GM19372 (cell line): ENCODE results near the gene IFITM10.
"Not testable (repeated sequence)": the region's sequence is repeated elsewhere in the genome, so short reads cannot be mapped to it uniquely, and the experiment has no call there.

Source experiments
- ATAC-seq: cut with Tn5 transposase; IDR thresholded peaks from one replicate; pipeline ENCODE4 v1.9.1; 2021; ENCODE audit warnings: mild to moderate bottlenecking, low read depth, moderate library complexity; ENCODE audit not compliant: unreplicated experiment

IFITM10 gene

GRCh38 chr11:1694064-1694845 is 56.1 kb downstream of the IFITM10 start:
- ATAC-seq, result peak; percentile 56

- no peak for ATAC-seq
Observed at GRCh38 chr11:1693327-1694063, 56.9 kb downstream of the IFITM10 start.

- ATAC-seq, result no peak
Observed at GRCh38 chr11:1692708-1693326, 57.6 kb downstream of the IFITM10 start.

GRCh38 chr11:1691878-1692707 is 58.3 kb downstream of the IFITM10 start:
- ATAC-seq, result no peak

GRCh38 chr11:1691026-1691877 is 59.1 kb downstream of the IFITM10 start:
- no peak for ATAC-seq

DNA sequence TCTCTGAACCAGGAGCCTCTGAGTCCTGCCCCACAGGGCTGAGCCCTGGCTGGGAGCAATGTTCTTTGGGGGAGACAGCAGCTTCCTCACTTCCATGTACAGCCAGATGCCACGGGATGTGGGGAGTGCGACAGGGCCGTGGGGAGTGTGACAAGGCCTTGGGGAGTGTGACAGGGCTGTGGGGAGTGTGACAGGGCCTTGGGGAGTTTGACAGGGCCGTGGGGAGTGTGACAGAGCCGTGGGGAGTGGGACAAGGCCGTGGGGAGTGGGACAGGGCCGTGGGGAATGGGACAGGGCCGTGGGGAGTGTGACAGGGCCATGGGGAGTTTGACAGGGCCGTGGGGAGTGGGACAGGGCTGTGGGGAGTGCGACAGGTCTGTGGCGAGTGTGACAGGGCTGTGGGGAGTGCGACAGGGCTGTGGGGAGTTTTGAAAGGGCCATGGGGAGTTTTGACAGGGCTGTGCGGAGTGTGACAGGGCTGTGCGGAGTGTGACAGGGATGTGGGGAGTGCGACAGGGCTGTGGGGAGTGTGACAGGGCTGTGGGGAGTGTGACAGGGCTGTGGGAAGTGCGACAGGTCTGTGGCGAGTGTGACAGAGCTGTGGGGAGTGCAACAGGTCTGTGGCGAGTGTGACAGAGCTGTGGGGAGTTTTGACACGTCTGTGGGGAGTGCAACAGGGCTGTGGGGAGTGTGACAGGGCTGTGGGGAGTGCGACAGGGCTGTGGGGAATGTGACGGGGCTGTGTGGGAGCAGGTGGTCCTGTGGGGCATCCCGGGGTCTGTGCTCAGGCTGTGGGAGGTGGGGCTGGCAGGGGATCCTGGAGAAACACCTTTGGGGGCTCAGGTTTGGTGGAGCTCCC is 60.0 kb downstream of the IFITM10 start:
- no peak for ATAC-seq

GRCh38 chr11:1689250-1690166 is 60.9 kb downstream of the IFITM10 start:
- not testable (repeated sequence) for ATAC-seq

DNA sequence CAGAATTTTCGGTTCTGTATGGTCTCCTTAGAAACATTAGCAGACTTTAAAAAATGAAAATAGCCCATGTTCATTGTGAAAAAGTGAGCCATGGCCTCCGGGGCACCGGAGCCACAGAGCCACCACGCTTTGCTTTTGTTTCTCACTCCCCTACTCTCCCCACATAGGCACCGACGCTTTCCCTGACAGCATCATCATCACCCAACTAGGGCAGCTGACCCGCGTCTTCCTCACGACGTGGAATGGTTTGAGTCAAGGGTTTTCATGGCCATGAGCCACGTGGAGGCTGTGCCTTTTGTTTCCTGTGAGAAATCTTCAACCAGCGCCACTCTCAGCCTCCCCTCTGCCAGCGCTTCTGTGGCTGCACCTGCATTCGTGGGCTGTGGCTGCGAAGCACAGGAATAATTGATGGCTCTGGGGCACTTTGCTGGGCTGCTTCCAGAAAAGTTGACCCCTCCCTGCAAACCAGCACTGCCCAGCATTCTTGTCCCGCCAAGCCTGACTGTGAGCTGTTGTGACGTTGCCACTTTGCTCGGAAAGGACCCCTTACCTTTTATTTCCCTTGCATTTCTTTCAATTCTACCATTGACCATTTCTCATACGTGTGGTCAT is 62.0 kb downstream of the IFITM10 start:
- ATAC-seq, result not testable (repeated sequence)

- not testable (repeated sequence) for ATAC-seq
Observed at GRCh38 chr11:1686220-1686619, 64.2 kb downstream of the IFITM10 start.

DNA sequence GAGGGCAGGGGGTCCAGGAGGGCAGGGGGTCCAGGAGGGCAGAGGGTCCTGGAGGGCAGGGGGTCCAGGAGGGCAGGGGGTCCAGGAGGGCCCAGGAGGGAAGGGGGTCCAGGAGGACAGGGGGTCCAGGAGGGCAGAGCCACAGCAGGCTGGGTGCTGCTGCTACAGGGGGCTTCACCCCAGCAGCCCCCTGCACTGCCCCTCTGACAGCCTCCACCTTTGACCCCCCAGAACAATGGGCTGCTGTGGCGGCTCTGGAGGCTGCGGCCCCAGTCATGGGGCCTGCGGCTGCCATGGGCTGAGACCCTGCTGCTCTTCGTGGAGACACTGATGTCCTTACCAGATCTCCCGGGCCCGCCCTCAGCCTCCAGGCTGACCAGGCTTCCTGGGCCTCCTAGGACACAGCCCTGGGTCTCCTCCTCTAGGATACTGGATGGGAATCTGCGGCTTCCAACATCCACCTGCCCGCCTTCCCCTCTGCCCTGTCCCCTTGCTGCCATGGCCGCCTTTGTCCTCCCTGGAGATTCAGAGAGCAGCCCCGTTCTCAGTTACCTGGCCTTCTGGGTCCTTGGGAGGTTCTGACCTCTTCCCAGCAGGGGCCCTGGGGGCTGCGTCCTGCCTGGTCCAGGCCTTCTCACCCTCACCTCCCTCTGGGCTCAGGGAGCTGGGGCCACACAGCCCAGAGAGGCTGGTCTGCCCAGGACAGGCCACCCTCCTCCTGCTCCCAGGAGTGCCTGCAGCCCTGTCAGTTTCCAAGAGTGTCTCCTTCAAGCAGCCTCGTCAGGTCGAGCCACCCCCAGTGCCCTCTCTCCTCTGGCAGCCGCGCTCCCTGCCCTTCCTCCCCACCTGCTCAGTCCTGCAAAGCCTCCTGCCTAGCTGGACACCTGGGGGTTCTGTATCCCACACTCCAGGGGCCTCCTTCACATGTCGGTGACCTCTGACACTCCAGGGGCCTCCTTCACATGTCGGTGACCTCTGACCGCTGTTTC is 65.2 kb downstream of the IFITM10 start:
- not testable (repeated sequence) for ATAC-seq

GRCh38 chr11:1683904-1684572 is 66.4 kb downstream of the IFITM10 start:
- not testable (repeated sequence) for ATAC-seq

DNA sequence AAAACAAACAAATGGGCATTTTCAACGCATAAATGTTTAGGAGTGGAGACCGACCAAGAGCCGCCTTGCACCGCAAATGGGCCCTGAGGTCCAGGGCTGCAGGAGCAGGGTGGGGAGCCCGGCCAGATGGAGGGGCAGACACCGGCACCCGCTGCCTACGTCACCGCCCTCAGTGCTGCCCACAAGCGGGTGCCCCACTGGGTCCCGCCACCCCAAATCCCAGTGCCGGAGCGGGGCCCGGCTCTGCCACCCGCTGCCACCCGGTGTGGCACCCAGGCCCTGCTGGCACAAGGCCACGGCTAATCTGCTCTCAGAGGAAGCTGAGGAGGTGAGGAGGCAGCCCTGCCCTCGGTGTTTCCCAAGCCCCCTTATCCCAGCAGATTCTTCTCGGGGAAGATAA is 67.2 kb downstream of the IFITM10 start:
- not testable (repeated sequence) for ATAC-seq
